Right lobe of liver (tissue), 4 donors: ENCODE data around the gene KRCC1.

Experiments used
- POLR2A ChIP-seq: fragments of 450-650 bp; IDR thresholded peaks from one replicate; pipeline ENCODE4 v1.6.1; 2017; ENCODE audit warnings: antibody characterized with exemption, mild to moderate bottlenecking
- TF ChIP-seq, protein P1 (sequence below), 4 donors: fragments of 200-600 bp in 3 of 4; fragments of 450-650 bp in 1 of 4; IDR thresholded peaks; one replicate each; pipeline versions ENCODE4 v1.5.1 to v1.8.0; 2016 to 2022; ENCODE audit warnings: antibody characterized with exemption in 4 of 4, mild to moderate bottlenecking in 2 of 4
- donor health status: DM: no; HTN: no; CAD: no.
- donor health status: DM: no; HTN: no; CAD: no.
- donor health status: DM: no; HTN: yes; CAD: no.

DNA sequence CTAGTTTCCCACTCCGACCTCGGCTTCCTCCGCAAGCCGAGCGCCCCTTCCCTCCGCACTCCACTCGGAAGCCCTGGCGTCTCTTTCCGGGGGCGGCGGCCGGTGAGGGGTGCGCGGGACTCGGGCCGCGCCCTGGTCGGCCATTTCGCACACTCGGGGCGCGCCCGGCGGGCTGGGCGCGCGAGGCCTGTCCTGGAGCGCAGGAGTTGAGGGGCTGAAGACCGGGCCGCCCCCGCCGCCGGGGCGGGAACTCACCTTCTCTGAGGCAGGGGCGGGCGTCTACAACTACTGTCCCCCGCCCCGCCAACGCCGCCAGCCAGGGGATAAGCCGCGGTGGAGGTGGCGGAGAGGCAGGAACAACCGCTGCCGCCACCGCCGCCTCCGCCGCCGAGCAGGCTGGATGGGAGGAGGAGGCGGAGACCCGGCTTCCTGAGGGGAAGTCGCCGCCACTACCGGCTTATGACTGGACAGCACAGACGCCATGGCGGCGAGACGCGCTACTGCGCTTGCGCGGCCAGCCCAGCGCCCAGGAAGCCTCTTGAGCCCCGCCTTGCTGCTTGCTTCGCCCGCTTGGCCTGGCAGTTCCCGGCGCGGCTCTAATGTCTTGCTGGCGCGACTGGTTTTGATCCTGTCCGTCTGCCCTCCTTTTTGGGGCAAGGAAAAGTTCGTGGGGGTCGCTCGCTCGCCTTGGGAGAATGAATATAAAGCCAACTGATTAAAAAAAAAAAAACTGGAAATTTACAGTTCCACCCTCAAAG lies at the start of gene KRCC1:
- peak; percentile 98 for TF ChIP-seq POLR2A
- TF ChIP-seq, protein P1, sequence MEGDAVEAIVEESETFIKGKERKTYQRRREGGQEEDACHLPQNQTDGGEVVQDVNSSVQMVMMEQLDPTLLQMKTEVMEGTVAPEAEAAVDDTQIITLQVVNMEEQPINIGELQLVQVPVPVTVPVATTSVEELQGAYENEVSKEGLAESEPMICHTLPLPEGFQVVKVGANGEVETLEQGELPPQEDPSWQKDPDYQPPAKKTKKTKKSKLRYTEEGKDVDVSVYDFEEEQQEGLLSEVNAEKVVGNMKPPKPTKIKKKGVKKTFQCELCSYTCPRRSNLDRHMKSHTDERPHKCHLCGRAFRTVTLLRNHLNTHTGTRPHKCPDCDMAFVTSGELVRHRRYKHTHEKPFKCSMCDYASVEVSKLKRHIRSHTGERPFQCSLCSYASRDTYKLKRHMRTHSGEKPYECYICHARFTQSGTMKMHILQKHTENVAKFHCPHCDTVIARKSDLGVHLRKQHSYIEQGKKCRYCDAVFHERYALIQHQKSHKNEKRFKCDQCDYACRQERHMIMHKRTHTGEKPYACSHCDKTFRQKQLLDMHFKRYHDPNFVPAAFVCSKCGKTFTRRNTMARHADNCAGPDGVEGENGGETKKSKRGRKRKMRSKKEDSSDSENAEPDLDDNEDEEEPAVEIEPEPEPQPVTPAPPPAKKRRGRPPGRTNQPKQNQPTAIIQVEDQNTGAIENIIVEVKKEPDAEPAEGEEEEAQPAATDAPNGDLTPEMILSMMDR (IDR thresholded peaks at IDR 0.05), result peak in 3 of 4 donors; percentile 3 to 12 (median 11)
